ENCODE measurements around the gene POR.

- TF ChIP-seq CTCF (IDR thresholded peaks at IDR 0.05; ENCODE audit: low read length) (no peak), EZH2phosphoT487 (IDR thresholded peaks at IDR 0.05; ENCODE audit: low read length) (no peak)
Observed at GRCh38 chr7:75977743-75978142, 62.8 kb downstream of the POR start.
